SHP77 treated with DMSO at 0.1 percent for 48 hours (cell line): ENCODE data around the gene PRELID1.
"Not testable (repeated sequence)": the region's sequence is repeated elsewhere in the genome, so short reads cannot be mapped to it uniquely, and the experiment has no call there.

ENCODE experiments used
- DNase-seq: peaks from one replicate; lab custom pipeline; 2025; lab: John Stamatoyannopoulos, UW

Gene PRELID1

DNA sequence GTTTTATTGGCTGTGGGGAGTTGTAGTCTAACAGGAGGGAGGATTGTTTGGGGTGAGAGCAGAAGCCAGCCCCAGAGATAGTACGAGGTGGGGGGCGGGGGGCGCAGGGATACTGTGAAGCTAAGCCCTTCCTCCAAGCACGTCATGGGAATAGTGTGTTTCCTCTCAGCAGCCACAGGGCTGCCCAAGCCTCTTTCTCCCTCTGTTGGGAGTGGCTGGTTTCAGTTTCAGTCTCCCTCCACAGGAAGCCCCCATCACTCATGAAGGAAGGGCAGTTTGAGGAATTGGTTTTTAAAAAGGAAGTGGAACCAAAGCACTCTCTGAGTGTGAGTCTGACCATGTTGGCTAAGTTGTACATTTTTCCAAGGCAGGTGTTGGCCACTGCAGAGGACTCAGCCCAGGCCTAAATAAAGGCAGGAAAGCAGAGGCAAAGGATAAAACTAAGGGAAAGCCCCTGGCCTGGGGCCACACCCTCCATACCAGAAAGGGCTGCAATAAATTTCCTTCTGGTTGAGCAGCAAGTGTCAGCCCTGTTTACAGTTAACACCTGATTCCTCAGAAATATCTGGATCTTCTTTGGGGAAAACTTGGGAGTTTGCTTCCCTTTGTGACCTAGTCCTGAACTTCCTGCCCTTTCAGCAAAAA, 3.2 kb upstream of the PRELID1 start:
- no peak for DNase-seq

DNA sequence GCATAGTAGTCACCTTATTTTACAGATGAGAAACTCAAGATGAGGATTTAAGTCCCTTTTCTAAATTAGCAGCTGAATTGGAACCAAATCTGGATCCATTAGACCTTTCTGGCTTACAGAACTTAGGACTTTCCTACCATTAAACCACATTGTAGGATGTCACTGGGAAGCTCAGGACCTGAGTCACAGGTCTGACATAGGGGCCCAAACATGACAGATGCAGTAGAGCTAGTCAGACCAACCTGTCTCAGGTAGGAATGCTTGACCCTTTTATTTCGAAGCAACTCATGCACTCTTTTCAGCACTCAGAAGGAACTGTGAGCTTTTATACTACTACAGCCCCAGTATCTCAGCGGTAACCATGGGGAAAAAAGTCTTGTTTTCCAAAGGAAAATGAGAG, 2.6 kb upstream of the PRELID1 start:
- DNase-seq = no peak

DNA sequence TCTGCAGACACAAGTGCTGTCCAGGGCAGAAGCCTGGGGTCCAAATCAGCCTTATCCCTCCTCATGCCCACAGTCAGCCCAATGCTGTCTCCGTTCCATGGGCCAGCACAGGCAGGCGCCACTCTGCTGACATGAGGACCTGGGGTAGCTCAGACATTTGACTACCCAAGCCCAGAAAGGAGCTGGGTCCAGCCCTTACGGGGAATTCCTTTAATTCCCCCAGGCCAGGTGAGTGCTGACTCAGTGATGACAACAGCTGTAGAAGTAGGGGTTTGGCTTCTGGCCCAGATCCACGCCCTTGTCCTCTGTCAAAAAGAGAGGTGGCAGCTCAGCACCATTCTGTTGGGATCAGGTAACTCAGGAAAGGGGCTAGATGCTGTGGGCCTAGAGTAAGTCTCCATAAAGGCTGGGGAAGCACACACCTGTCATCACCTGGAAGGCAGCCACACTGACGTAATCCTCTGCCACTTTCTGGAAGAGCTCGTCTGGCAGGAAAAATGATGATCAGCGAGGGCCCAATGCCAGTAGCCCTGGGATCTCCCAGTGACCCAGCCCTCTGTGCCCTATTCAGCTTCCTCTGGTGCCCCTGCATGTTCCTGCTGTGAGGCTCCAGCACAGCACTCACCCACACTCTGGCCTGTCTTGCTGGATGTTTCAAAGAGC, 2.0 kb upstream of the PRELID1 start:
- DNase-seq = no peak

DNA sequence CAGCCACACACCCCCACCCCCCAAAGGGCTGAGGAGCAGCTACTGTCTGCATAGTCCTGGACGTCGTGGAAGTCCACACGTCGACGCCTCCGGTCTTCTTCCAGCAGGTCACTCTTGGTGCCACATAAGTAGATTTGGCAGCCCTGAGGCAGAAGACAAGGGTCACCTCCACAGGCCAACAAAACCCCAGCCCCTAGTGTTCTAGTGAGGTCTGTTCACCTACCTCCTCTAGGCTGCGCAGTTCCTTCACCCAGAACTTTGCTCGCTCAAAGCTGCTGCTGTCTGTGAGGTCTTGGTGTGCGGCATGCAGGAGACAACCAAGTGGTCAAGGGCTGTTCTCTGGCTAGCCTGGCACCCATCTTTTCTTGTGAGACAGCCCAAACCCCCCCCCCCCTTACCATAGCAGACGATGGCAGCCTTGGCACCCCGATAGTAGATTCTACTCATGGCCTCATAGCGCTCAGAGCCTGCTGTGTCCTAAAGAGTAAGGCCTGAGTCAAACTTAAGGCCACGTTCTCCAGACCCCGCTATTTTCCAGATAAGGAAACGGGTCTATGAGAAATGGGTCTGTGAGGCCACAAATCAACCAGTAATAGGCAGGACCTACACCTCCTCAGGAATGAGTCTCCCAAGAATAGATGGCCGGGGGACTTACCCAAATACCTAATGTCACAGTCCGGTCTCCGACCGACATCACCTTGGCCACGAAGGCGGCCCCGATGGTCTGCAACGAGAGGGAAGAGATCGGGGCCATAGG, 1.1 kb upstream of the PRELID1 start:
- no peak for DNase-seq

DNA sequence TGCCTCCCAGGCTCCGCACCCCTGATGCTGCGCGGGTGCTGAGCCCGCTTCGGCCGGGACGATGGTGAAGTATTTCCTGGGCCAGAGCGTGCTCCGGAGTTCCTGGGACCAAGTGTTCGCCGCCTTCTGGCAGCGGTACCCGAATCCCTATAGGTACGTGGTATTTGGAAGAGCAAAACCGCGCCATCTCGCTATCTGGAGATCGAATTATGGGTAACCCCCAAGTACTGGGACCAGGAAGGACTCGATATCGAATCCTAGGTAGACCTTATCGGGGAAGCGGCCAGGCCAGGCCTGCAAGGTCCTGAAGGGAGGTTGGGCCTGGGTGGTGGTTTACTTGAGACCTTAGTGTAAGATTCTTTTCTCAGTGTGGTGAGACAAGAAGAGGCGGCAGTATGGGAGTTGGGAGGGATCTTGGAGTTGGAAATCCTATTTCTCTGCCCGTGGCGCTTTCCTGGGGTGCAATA, 359 bp downstream of the PRELID1 start:
- no peak for DNase-seq

DNA sequence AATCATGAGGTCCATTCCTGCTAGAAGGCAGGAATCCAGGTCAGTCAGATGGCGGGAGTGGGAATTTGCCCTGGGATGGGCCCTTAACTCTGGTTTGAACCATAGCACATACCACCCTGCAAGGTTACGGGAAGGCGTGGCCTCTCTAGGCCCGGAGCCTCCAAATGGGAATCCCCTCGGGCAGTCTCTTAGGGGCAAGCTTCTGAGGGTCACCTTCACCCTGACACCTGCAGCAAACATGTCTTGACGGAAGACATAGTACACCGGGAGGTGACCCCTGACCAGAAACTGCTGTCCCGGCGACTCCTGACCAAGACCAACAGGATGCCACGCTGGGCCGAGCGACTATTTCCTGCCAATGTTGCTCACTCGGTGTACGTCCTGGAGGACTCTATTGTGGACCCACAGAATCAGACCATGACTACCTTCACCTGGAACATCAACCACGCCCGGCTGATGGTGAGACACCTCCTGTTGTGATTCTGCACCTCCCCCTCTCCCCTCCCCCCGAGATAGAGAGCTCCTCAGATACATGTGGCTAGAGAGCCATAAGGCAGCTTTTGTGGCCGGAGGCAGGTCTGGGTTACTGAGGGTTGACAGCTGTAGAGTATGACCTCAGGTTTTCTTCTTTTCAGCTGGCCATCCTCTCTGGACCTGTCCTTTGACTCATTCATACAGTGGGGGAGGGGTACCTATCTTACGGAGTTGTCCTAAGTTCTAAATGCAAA, 957 bp downstream of the PRELID1 start:
- no peak for DNase-seq

DNA sequence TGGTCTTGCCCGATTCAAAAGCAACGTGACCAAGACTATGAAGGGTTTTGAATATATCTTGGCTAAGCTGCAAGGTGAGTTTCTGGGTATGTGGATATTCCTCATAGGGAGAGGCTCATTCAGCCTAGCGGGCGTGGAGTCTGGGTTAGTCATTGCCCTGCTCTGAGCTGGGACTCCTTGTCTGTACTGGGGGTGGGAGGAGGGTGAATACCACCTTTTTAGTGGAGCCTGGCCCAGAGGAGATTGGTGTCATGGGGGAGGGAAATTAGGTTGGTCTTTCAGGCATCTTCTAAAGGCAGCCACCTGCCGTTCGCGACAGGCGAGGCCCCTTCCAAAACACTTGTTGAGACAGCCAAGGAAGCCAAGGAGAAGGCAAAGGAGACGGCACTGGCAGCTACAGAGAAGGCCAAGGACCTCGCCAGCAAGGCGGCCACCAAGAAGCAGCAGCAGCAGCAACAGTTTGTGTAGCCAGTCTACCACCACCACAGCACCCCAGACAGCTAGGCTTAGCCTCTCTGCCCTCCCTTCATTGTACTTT, 2.6 kb downstream of the PRELID1 start:
- not testable (repeated sequence) for DNase-seq

DNA sequence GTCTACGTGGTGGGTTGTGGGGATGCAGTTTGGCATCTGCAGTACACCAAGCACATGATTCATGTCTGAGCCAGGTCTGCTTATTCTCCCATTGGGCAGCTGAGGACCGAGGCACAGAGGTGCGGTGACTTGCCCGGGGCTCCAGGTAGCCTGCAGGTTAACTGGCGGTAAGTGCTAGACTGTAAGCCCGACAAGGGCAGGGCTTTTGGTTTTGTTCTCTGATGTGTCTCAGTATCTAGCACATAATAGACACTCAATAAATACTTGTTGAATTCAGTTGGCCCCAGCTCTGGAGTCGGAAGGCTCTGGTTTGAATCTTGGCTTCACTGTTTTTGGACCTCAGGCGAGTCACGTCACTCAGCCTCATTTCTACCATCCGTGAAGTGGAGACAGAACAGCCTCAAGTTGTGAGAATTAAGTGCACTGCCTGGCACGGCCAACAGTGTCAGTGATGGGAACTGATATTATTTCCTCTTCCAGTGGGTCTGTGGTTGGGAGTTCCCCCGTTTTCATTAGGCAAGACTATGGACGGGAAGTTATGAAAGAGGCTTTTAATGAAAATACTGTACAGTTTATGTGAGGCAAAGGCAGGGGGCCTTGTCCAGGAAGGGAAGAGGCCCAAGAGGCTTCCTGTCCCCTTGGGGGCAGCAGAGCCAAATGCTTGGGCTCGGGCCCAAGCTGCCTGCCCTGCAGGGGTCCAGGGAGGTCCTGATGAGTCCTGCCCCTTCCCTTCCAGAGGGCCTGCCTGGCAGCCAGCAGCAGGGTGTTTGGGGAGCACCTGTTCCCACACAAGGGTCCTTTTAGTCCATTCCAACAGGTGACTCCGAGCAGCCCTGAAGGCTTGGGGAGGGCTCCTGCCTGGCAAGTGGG, 3.3 kb downstream of the PRELID1 start:
- DNase-seq = no peak

DNA sequence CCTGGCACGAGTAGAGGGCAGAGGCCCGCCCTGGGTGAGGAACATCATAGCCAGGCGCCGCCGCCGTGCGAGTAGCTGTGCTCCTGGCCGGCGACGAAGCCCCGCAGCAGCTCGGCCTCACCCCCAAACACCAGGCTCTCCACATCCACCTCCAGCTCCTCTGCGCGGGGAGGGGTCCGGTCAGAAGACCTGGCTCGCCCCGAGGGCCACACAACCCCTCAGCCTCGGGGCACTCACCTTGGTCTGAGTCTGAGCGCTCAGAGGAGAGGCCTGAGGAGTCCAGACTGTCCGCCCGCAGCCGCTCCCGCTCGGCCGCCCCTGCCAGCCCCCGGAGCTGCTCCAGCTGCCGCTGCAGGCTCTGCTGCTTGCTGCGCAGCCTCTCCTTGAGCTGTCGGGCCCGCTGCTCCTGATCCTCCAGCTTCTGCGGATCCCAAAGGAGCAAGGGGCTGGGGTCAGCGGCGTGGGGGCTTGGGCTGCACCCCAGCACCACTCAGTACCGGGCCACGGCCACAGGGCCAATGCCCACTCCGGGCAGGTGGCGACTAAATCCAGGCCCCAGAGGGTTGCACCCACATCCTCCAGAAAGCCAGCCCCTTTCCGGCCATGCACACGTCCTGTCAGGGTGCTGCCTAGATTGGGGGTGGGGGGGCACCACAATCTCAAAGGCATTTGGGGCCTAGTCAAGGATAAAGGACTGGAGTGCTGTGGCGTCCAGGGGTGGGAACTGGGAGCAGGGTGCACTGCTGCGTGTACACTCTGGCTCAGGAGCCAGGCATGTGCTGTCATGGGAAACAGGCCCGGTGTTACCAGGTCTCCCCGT, 4.2 kb downstream of the PRELID1 start:
- no peak for DNase-seq

DNA sequence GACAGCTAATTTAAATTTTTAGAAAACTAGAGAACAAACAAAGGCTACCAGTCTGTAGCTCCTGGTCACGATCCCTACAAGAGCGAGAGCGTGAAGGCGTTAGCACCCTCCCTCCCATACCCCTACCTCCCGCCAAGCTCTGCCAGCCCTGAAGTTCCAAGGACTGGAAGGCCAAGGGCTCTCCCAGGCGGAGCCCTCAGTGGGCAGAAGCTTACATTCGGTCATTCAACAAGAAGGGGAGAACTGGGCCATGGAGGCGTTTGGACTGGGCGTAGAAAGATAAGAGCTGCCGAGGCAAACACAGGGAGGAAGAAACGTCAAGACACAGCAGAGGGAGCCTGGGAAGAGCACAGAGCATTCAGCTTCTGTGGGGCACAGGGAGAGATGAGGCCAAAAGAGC, 5.1 kb downstream of the PRELID1 start:
- no peak for DNase-seq

DNA sequence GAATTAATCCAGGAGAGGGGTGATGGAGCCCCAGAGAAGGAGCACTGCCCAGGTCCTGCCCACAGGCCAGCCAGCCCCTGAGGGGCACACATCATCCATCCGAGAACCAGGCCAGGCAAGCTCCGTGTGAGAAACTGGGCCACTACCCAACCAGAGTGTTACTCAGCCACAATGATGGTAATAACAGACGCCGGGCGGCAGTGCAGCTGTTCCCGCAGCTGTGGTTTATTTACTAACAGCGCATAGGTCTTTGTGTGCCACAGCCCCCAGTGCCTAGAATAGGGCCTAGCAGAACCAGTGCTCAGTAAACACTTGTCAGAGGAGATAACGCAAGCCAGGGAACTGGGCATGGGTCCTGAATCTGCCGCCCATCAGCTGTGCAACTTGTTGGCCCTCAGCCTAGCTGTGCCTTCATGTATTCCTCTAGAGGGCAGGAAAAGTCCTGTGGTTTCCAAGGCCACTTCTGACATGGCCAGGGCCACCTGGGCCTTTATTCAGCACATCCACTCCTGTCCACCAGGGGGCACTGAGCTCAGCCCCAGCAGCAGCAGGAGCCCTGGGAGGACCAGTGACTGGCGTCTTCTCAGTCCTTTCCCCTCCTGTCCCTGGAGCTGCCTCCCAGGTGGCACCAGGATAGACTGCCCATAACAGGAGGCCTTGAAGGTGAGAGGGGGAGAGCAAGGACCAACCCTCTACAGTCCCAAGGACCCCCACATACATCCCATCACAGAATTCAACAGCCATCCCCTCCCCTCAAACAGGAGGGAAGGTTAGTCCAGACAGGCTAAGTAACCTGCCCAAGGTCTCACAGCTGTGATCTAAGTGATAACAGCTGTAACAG, 6.0 kb downstream of the PRELID1 start:
- DNase-seq = peak; percentile 38

DNA sequence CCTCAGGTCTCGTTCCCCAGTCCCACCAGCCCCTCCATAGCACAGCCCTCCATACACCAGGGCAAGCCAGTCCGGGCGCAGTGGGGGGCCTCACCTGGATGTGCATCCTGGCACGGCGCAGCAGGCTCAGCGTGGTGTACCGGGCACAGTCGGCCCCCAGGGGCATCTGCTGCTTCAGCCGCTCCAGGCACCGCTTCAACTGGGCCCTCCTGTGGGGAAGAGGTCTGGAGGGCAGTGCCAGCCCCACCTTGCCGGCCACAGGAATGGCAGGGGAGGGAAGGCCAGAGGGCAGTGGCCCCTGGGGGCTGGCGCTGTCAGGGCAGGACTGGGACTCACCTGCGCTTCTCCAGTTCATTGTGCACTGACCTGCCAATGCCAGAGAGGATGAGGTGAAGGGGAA, 6.7 kb downstream of the PRELID1 start:
- DNase-seq = no peak

DNA sequence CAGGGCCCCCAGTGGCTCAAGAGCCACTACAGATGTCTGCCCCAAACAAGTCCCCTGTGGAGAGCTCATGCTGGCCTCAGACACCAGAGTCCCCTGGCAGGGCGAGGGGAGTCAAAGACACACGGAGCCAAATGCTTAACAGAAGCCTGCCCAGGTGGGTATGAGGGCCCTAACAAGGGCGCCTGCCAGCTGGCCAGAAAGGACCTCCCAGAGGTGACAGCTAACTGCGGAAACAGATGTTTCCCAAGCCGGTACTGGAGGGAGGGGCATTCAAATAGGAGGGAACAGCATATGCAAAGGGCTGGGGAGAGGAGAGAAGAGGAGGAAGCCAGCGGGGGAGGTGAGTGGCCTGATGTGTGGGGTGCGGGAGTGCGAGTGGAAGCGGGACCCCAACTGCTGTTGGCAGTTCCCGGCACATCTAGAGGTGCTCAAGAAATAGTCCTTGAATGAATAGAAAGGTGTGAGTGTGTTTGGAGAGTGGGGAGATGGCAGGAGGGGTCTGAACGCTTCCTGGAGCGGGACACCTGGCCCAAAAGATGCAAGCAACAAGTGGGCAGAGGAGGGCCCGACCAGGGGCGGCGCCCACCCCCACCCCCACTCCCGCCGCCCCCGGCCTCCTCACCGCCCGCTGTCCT, 7.3 kb downstream of the PRELID1 start:
- DNase-seq = no peak

DNA sequence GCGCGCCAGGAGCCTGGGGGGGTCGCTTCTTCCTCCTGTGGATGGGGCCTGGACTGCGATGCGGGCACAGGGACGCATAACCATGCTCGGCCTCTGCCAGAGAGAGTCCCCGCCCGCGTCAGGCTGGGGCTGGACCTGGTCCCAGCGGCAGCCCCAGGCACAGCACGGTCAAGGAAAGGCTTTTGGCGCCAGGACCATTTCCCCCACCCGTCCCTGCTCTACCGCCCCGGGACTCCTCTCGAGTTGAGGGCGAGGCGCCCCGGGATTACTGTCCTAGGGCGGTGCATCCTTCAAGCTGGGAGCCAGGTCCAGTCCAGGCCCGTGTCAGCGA, 7.8 kb downstream of the PRELID1 start:
- DNase-seq = no peak

DNA sequence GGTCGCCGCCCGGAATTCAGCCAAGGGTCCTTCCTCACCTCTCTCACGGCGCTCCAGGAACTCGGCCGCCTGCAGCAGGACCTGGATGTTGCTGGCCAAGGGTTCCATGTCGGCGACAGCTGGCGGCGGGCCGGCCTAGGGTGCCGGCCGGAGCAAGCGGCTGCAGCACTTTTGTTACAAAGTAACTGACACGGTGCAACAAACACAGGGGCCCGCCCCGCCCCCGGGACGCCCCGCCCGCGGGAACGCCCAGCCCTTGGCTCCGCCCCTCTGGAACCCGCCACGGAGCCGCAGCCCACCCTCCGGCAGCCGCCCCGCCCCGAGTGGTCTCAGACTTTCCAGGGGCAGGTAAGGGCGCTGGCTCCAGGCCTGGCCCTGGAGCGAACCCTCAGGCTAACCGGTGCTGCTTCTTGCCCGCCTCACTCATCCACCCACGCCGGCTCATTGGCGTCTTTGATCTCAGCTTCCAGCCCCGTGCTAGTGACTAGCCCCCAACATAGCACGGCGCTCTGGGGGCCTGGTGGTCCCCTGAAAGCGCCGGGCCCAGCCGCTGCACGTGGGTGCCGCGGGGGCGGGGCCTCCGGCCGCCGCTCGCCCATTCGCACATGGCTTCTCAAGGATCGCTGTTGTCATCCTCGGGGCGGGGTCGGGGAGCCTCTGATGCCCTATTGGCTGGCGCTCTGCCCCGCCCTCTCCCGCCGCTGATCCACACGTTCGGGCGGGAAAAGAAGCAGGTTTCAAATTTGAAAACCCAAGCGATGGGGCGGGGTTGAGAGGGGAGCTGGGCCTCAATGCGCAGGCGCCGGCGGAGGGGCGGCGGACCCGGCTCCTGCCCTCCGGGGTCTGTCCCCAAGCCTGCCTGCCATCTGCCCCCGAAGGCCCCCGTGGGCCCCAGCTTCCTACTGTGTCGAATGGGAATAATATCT, 8.4 kb downstream of the PRELID1 start, which contains the start of gene MXD3:
Gene MXD3 (minus strand): TSS at position 176 of the 926 bp plus-strand sequence. CDS start 68 bp downstream, at position 108.
- peak; percentile 92 for DNase-seq

DNA sequence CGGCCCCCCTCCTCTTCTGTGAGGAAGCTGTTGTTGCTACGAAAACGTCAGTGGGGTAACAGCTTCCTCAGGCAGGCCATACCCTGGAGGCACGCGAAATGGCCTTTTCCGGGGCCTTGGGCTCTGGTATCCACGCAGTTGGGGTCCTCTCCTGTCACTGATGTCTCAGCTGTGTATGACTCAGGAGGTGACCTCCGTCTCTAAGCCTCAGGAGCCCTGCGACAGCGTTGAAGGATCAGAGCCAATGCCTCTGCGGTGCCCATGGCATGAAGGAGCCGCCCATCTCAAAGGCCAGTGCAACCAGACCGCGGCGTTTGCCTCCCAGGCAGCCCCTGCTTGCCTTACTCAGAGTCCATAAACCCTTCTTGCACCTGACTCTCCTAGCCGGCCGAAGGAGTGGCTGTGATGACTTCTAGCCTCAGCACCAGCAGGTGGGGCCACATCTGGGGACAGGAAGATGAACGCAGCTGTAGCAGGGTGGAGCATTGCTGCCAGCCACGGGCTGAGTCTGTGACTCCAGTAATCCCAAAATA, 9.1 kb downstream of the PRELID1 start:
- no peak for DNase-seq

DNA sequence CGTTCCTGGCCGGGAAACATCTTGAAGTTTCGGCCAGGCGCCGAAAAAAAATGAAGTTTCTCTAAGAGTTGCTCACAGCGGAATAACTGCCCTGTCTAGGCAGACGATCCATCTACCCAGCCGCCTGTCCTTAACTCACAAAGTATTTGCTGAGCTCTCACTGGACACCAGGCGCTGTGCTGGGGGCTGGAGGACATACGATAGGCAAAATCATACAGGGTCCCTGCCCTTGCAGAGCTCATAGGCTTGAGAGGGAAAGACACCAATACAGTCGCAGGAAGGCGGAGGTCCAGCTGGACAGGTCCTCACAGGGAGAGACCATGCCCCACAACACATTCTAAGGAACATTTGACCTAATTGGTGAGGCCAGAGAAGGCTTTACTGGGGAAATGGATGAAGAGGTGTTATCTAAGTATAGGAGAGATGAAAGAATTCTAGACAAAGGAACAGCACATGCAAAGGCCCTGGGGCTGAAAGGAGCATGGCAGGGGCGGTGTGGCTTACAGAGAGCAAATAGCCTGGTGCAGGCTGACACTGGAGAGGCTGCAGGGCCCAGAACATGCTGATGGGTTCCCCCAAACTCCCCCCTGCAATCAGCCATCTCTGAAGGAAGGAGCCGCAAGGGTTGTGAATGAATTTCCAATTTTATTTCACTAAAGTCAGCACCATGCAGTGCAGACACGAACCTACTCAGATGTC, 10.1 kb downstream of the PRELID1 start:
- no peak for DNase-seq
